ENCODE measurements around the gene MAL.

DNA sequence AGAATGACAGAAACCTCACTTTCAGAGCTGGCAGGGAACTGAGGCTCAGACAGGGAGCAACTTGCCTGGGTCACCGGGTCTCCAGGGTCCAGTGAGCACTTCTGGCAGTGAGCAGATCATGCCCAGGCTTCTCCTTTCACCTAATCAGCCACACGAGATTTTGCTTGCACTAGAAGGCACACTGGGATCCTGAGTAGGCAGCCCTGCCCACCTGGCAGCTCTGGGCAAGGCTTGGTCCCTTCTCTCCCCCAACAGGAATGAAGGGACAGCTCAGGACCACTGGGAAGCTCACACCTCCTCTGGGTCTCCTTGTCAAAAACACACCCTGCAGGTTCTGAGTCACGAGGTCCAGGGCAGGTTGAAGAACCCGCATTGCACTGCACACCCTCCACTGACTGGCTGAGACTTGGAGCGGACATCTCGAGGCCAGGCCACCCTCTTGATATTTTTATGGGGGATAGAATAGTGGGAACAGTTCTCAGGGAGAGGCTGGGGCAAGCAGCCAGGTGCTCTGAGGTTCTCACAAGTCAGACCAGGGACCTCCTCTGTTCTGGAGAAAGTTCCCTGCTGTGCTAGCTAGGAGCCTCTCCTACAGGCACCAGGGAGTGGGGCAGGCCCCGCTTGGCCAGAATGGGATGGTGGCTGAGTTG, 5.7 kb downstream of the MAL start:
- TF ChIP-seq, protein P1, sequence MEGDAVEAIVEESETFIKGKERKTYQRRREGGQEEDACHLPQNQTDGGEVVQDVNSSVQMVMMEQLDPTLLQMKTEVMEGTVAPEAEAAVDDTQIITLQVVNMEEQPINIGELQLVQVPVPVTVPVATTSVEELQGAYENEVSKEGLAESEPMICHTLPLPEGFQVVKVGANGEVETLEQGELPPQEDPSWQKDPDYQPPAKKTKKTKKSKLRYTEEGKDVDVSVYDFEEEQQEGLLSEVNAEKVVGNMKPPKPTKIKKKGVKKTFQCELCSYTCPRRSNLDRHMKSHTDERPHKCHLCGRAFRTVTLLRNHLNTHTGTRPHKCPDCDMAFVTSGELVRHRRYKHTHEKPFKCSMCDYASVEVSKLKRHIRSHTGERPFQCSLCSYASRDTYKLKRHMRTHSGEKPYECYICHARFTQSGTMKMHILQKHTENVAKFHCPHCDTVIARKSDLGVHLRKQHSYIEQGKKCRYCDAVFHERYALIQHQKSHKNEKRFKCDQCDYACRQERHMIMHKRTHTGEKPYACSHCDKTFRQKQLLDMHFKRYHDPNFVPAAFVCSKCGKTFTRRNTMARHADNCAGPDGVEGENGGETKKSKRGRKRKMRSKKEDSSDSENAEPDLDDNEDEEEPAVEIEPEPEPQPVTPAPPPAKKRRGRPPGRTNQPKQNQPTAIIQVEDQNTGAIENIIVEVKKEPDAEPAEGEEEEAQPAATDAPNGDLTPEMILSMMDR (IDR thresholded peaks at IDR 0.05), result no peak
- TF ChIP-seq POLR2A (IDR thresholded peaks at IDR 0.05), result no peak

Measured in esophagus squamous epithelium (tissue), 4 donors.